ENCODE measurements around the gene ALDH3A2. TPM values are rescaled to one million over a fixed set of nuclear protein-coding genes. Genes with fewer than 3 reads are reported as not detected.

The ALDH3A2 gene
- total and polyA plus RNA-seq, 8 donors = 26.8 to 236 (median 106) TPM

GRCh38 chr17:19673623-19674022 is 25.1 kb downstream of the ALDH3A2 start:
- DNase-seq = peak; percentile 36 to 46
- WGBS, 5 donors = 52 to 72% (median 55%) methylated on average over 3 of the region's 3 CpGs
- Histone ChIP-seq H3K36me3 (peaks cover 3 to 85% (median 77%) of the 10 kb centered on the region in 4 donors), H3K4me1 (peaks cover 9 to 48% (median 32%) of the 10 kb centered on the region in 4 donors), H3K27ac (peak overlapping the region in 2 of 5 donors; percentile 57 to 76), H3K27me3 (no peaks in the 10 kb centered on the region), H3K9me3 (no peaks in the 10 kb centered on the region), H3K4me3 (no peak overlapping the region)
- TF ChIP-seq POLR2AphosphoS5 (IDR thresholded peaks at IDR 0.05) (peak in 1 of 3 donors; percentile 26), EP300 (IDR thresholded peaks at IDR 0.05) (no peak)
- intact Hi-C loops (cut with DNase I; ENCODE audit: low total_unique reads) = no loop called here

- Histone ChIP-seq H3K4me3 (no peak overlapping the region), H3K27ac (no peak overlapping the region), H3K4me1 (peaks cover 2 to 33% (median 22%) of the 10 kb centered on the region in 4 donors), H3K27me3 (no peaks in the 10 kb centered on the region), H3K9me3 (no peaks in the 10 kb centered on the region), H3K36me3 (peaks cover 0 to 70% (median 55%) of the 10 kb centered on the region in 4 donors)
- intact Hi-C loops (cut with DNase I; ENCODE audit: low total_unique reads) = no loop called here
- TF ChIP-seq CTCF (IDR thresholded peaks at IDR 0.05) (no peak), POLR2A (IDR thresholded peaks at IDR 0.05) (no peak), POLR2AphosphoS5 (IDR thresholded peaks at IDR 0.05) (no peak), EP300 (IDR thresholded peaks at IDR 0.05) (no peak)
- 86 to 95% (median 92%) methylated on average over 4 of the region's 4 CpGs for WGBS, 5 donors
- no peak for DNase-seq
Measured at GRCh38 chr17:19676896-19677295, 28.3 kb downstream of the ALDH3A2 start.

GRCh38 chr17:19677736-19678379 is 29.3 kb downstream of the ALDH3A2 start:
- no peak overlapping the region for H3K4me3 ChIP-seq
- no peaks in the 10 kb centered on the region for H3K9me3 ChIP-seq
- H3K27ac ChIP-seq = no peak overlapping the region
- no peaks in the 10 kb centered on the region for H3K27me3 ChIP-seq
- WGBS, 5 donors = 94 to 97% (median 96%) methylated on average over 5 of the region's 5 CpGs
- TF ChIP-seq CTCF (IDR thresholded peaks at IDR 0.05) (no peak), POLR2A (IDR thresholded peaks at IDR 0.05) (no peak)
- intact Hi-C loops (cut with DNase I; ENCODE audit: low total_unique reads) = no loop called here
- H3K36me3 ChIP-seq = peaks cover 0 to 66% (median 50%) of the 10 kb centered on the region in 4 donors
- no peak for DNase-seq
- H3K4me1 ChIP-seq = peaks cover 0 to 24% (median 13%) of the 10 kb centered on the region in 4 donors

- TF ChIP-seq POLR2AphosphoS5 (IDR thresholded peaks at IDR 0.05) (no peak), CTCF (IDR thresholded peaks at IDR 0.05) (no peak), EP300 (IDR thresholded peaks at IDR 0.05) (no peak), POLR2A (IDR thresholded peaks at IDR 0.05) (no peak)
- Histone ChIP-seq H3K9me3 (no peaks in the 10 kb centered on the region), H3K27me3 (no peaks in the 10 kb centered on the region), H3K4me1 (peaks cover 0 to 14% (median 6%) of the 10 kb centered on the region in 4 donors), H3K4me3 (no peak overlapping the region), H3K36me3 (peaks cover 0 to 61% (median 46%) of the 10 kb centered on the region in 4 donors), H3K27ac (no peak overlapping the region)
- intact Hi-C loops (cut with DNase I; ENCODE audit: low total_unique reads) = no loop called here
- peak in 1 of 2 donors; percentile 36 for DNase-seq
- WGBS, 5 donors = 78 to 90% (median 84%) methylated on average over 16 to 18 of the region's 18 CpGs
Measured at GRCh38 chr17:19678581-19679453, 30.3 kb downstream of the ALDH3A2 start.

Data from stomach (tissue), 9 donors.